ENCODE measurements around the gene TEX264.

Gene TEX264

GRCh38 chr3:51676102-51676640 is 5.1 kb downstream of the TEX264 start:
- DNase-seq: no peak

- no peak for DNase-seq
Observed at GRCh38 chr3:51677358-51677757, 6.3 kb downstream of the TEX264 start.

- DNase-seq: no peak
Observed at GRCh38 chr3:51678186-51678585, 7.1 kb downstream of the TEX264 start.

GRCh38 chr3:51678641-51679040 is 7.6 kb downstream of the TEX264 start:
- DNase-seq: no peak

GRCh38 chr3:51679318-51679717 is 8.3 kb downstream of the TEX264 start:
- no peak for DNase-seq

- DNase-seq: no peak
Observed at GRCh38 chr3:51679777-51680176, 8.7 kb downstream of the TEX264 start.

- no peak for DNase-seq
Observed at GRCh38 chr3:51680196-51680595, 9.1 kb downstream of the TEX264 start.

GRCh38 chr3:51680663-51681230 is 9.7 kb downstream of the TEX264 start:
- DNase-seq: no peak

GRCh38 chr3:51681453-51681852 is 10.4 kb downstream of the TEX264 start:
- DNase-seq: no peak

GRCh38 chr3:51682079-51682478 is 11.0 kb downstream of the TEX264 start:
- peak; percentile 82 for DNase-seq

- DNase-seq: no peak
Observed at GRCh38 chr3:51682526-51682925, 11.5 kb downstream of the TEX264 start.

- no peak for DNase-seq
Observed at GRCh38 chr3:51683566-51683965, 12.5 kb downstream of the TEX264 start.

- DNase-seq: no peak
Observed at GRCh38 chr3:51684971-51685751, 14.1 kb downstream of the TEX264 start.

GRCh38 chr3:51686056-51686455 is 15.0 kb downstream of the TEX264 start:
- no peak for DNase-seq

GRCh38 chr3:51686512-51687215 is 15.6 kb downstream of the TEX264 start:
- peak; percentile 26 for DNase-seq

GRCh38 chr3:51687431-51688205 is 16.6 kb downstream of the TEX264 start:
- peak; percentile 45 for DNase-seq

GRCh38 chr3:51688206-51688600 is 17.2 kb downstream of the TEX264 start:
- no peak for DNase-seq

GRCh38 chr3:51691021-51691420 is 20.0 kb downstream of the TEX264 start:
- DNase-seq: no peak

- DNase-seq: no peak
Observed at GRCh38 chr3:51691949-51692348, 20.9 kb downstream of the TEX264 start.

- no peak for DNase-seq
Observed at GRCh38 chr3:51692980-51693395, 21.9 kb downstream of the TEX264 start.

- DNase-seq: no peak
Observed at GRCh38 chr3:51696954-51697353, 25.9 kb downstream of the TEX264 start.

- no peak for DNase-seq
Observed at GRCh38 chr3:51698209-51698608, 27.2 kb downstream of the TEX264 start.

- DNase-seq: no peak
Observed at GRCh38 chr3:51700403-51700802, 29.4 kb downstream of the TEX264 start.

Measured in fibroblast of upper back skin (primary cell).